Raji (cell line): Measurements from ENCODE around the gene CHRM4.

Experiments used
- POLR2A ChIP-seq: IDR thresholded peaks from 2 replicates; pipeline ENCODE4 v1.6.1; 2011; ENCODE audit warnings: low read depth, low read length, control low read depth; ENCODE audit not compliant: insufficient read depth

CHRM4 gene

DNA sequence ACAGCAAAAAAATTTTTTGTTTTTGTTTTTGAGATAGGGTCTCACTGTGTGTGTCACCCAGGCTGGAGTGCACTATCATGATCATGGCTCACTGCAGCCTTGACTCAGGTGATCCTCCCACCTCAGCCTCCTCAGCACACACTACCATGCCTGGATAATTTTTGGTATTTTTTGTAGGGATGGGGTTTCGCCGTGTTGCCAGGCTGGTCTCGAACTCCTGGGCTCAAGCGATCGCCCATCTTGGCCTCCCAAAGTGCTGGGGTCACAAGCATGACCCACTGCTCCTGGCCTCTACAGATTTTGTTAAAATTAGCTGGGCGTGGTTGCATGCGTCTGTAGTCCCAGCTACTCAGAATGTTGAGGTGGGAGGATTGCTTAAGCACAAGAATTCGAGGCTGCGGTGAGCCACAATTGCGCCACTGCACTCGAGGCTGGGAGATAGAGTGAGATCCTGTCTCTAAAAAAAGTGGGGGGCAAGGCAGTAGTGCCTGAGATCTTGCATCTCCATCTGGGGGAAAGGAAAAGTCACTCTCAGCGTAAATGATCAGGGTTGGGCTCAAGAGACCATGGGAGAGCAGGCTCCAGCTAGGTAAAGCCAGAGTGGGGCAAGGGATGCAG is 54.9 kb downstream of the CHRM4 start:
- TF ChIP-seq POLR2A = no peak

DNA sequence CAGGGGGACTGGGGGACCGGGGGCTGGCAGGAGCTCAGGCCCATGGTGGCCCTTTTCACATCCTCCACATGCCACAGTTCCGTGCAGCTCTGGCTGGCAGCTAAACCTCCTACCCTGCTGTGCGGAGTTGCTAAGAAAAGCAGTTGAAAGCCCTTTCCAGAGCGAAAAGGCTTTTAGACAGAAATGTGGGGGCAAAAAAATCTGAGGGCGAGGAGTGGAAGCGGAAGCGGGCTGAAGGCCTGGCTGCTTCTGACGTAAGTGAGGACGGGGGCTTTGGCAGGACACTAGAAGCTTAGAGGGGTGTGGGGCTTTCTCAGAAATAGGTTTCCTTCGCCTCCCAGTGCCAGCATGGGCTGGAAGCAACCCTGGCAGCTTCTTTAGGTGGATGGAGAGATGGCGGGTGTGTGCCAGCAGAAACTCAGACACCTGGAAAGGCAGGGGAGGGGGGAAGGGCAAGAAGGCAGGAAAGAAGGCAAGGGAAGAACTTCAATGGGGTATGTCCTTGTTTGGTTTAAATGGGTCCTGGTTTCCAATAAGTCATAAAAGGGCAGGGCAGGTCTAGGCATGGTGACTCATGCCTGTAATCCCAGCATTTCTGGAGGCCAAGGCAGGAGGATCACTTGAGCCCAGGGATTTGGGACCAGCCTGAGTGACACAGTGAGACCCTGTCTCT is 55.5 kb downstream of the CHRM4 start:
- no peak for TF ChIP-seq POLR2A

DNA sequence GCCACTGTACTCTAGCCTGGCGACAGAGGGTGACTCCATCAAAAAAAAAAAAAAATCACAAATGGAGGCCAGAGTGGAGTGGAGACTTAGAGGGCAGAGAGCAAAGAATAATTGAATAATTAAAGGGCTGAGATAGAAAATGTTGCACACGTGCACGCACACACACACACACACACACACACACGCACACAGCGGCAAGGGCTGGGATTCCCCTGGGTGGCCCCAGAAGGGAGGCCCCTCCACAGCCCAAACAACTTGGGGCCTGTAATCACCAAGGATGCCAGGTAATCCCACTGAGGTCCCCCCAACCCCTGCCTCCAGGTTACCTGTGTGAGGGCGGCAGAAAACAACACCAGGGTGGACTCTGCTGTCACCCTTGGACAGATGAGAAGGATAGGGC is 56.3 kb downstream of the CHRM4 start:
- TF ChIP-seq POLR2A = no peak

GRCh38 chr11:46334211-46334610 is 57.4 kb downstream of the CHRM4 start:
- no peak for TF ChIP-seq POLR2A
